H9 (cell line): ENCODE data around the gene BDH1. TPM values are rescaled to one million over a fixed set of nuclear protein-coding genes. Genes with fewer than 3 reads are reported as not detected.
"Not testable (repeated sequence)": the region's sequence is repeated elsewhere in the genome, so short reads cannot be mapped to it uniquely, and the experiment has no call there.

Experiments used
- DNase-seq: peaks from one replicate; pipeline ENCODE4 v3.0.0-alpha.2; 2017
- H2AFZ ChIP-seq: one replicate; pipeline ENCODE4 v1.6.1; 2013; ENCODE audit warnings: mild to moderate bottlenecking, low read length, control low read depth, moderate library complexity
- H2AK5ac ChIP-seq: 2 replicates; pipeline ENCODE4 v1.6.1; 2013; ENCODE audit warnings: low read length, control low read depth, mixed read lengths; ENCODE audit not compliant: insufficient read length
- H2BK120ac ChIP-seq: one replicate; pipeline ENCODE4 v1.6.1; 2013; ENCODE audit warnings: low read depth, mild to moderate bottlenecking, low read length, control low read depth, inconsistent platforms; ENCODE audit not compliant: poor library complexity, severe bottlenecking
- H2BK12ac ChIP-seq: 2 replicates; pipeline ENCODE4 v1.6.1; 2013; ENCODE audit warnings: low read length, control low read depth, mixed read lengths, low read depth; ENCODE audit not compliant: insufficient read length
- H2BK15ac ChIP-seq: 2 replicates; pipeline ENCODE4 v1.6.1; 2013; ENCODE audit warnings: low read depth, low read length, control low read depth
- H2BK20ac ChIP-seq: one replicate; pipeline ENCODE4 v1.6.1; 2013; ENCODE audit warnings: low read depth, mild to moderate bottlenecking, low read length, control low read depth, inconsistent platforms; ENCODE audit not compliant: poor library complexity, severe bottlenecking
- H2BK5ac ChIP-seq: 2 replicates; pipeline ENCODE4 v1.6.1; 2013; ENCODE audit warnings: low read length, control low read depth, mixed read lengths; ENCODE audit not compliant: insufficient read length
- H3K14ac ChIP-seq: 2 replicates; pipeline ENCODE4 v1.6.1; 2013; ENCODE audit warnings: low read length, control low read depth; ENCODE audit not compliant: insufficient read depth
- H3K18ac ChIP-seq: 2 replicates; pipeline ENCODE4 v1.6.1; 2013; ENCODE audit warnings: low read depth, mild to moderate bottlenecking, mixed read lengths, low read length, control low read depth; ENCODE audit not compliant: insufficient read length
- H3K23ac ChIP-seq: 2 replicates; pipeline ENCODE4 v1.6.1; 2013; ENCODE audit warnings: low read length, control low read depth, mixed read lengths, low read depth; ENCODE audit not compliant: insufficient read length
- H3K23me2 ChIP-seq: 2 replicates; pipeline ENCODE4 v1.6.1; 2013; ENCODE audit warnings: low read depth, mild to moderate bottlenecking, mixed read lengths, low read length, control low read depth; ENCODE audit not compliant: insufficient read length, poor library complexity, severe bottlenecking
- H3K27ac ChIP-seq: 2 replicates; pipeline ENCODE4 v1.5.1; 2013; ENCODE audit warnings: low read length, control low read depth, mixed read lengths, low read depth; ENCODE audit not compliant: insufficient read length
- H3K27me3 ChIP-seq: 2 replicates; pipeline ENCODE4 v1.6.1; 2013; ENCODE audit warnings: low read length, control low read depth, inconsistent platforms; ENCODE audit not compliant: insufficient read depth
- H3K4ac ChIP-seq: 2 replicates; pipeline ENCODE4 v1.6.1; 2013; ENCODE audit warnings: low read depth, mild to moderate bottlenecking, control low read depth, inconsistent platforms, low read length, moderate library complexity
- H3K4me1 ChIP-seq: 2 replicates; pipeline ENCODE4 v1.6.1; 2013; ENCODE audit warnings: low read length, control low read depth, inconsistent platforms; ENCODE audit not compliant: insufficient read depth
- H3K4me2 ChIP-seq: 2 replicates; pipeline ENCODE4 v1.6.1; 2013; ENCODE audit warnings: low read length, control low read depth, mixed read lengths; ENCODE audit not compliant: insufficient read length, insufficient read depth
- H3K56ac ChIP-seq: 2 replicates; pipeline ENCODE4 v1.6.1; 2013; ENCODE audit warnings: low read depth, mild to moderate bottlenecking, mixed read lengths, low read length, control low read depth; ENCODE audit not compliant: insufficient read length
- H3K79me1 ChIP-seq: 2 replicates; pipeline ENCODE4 v1.6.1; 2013; ENCODE audit warnings: low read depth, mild to moderate bottlenecking, moderate library complexity, low read length, control low read depth, inconsistent platforms; ENCODE audit not compliant: insufficient read depth, poor library complexity, severe bottlenecking
- H3K79me2 ChIP-seq: 2 replicates; pipeline ENCODE4 v1.6.1; 2013; ENCODE audit warnings: low read length, control low read depth, inconsistent platforms; ENCODE audit not compliant: insufficient read depth
- H3K9ac ChIP-seq: 2 replicates; pipeline ENCODE4 v1.6.1; 2013; ENCODE audit warnings: low read length, control low read depth, mixed read lengths; ENCODE audit not compliant: insufficient read length; ENCODE audit errors: extremely low read depth
- H3K9me3 ChIP-seq: one replicate; pipeline ENCODE4 v1.6.1; 2013; ENCODE audit warnings: low read depth, low read length, inconsistent platforms; ENCODE audit not compliant: control insufficient read depth
- H3T11ph ChIP-seq: one replicate; pipeline ENCODE4 v1.6.1; 2013; ENCODE audit warnings: mild to moderate bottlenecking, low read length, control low read depth, inconsistent platforms
- H4K20me1 ChIP-seq: one replicate; pipeline ENCODE4 v1.6.1; 2013; ENCODE audit not compliant: control insufficient read depth, insufficient read length, insufficient read depth
- H4K5ac ChIP-seq: 2 replicates; pipeline ENCODE4 v1.6.1; 2013; ENCODE audit warnings: low read depth, mild to moderate bottlenecking, mixed read lengths, low read length, control low read depth; ENCODE audit not compliant: insufficient read length
- H4K8ac ChIP-seq: replicated peaks from 2 replicates; pipeline ENCODE4 v1.6.1; 2013; ENCODE audit warnings: low read length, control low read depth, mixed read lengths, low read depth; ENCODE audit not compliant: insufficient read length
- H4K91ac ChIP-seq: 2 replicates; pipeline ENCODE4 v1.6.1; 2013; ENCODE audit warnings: low read depth, mild to moderate bottlenecking, moderate library complexity, mixed read lengths, low read length, control low read depth; ENCODE audit not compliant: insufficient read length
- H3K27ac Mint-ChIP-seq, 3 experiments: 2 replicates in 2 of 3; 3 replicates in 1 of 3; pipeline ENCODE4 v1.8.0; 2020 to 2021; ENCODE audit warnings: mixed read lengths in 3 of 3, mild to moderate bottlenecking in 1 of 3, moderate library complexity in 1 of 3
- H3K27me3 Mint-ChIP-seq: 2 replicates; pipeline ENCODE4 v1.8.0; 2021; ENCODE audit warnings: low read depth, mild to moderate bottlenecking, moderate library complexity, mixed read lengths
- H3K36me3 Mint-ChIP-seq, 3 experiments: 2 replicates in 2 of 3; 3 replicates in 1 of 3; pipeline ENCODE4 v1.8.0; 2020 to 2021; ENCODE audit warnings: low read depth in 3 of 3, mixed read lengths in 3 of 3; ENCODE audit not compliant: insufficient read depth in 1 of 3
- H3K4me1 Mint-ChIP-seq, 2 experiments: 2 replicates each; pipeline ENCODE4 v1.8.0; 2020; ENCODE audit warnings: mixed read lengths in 2 of 2
- H3K4me3 Mint-ChIP-seq, 2 experiments: 2 replicates in 1 of 2; 3 replicates in 1 of 2; pipeline ENCODE4 v1.8.0; 2020 to 2021; ENCODE audit warnings: mild to moderate bottlenecking in 2 of 2, mixed read lengths in 2 of 2, moderate library complexity in 1 of 2
- H3K9me3 Mint-ChIP-seq, 2 experiments: 2 replicates in 1 of 2; 3 replicates in 1 of 2; pipeline ENCODE4 v1.8.0; 2020; ENCODE audit warnings: mild to moderate bottlenecking in 2 of 2, mixed read lengths in 2 of 2, moderate library complexity in 1 of 2
- WGBS: extraction: QIAGEN DNeasy Blood & Tissue Kit; methylation state at CpG from one replicate; pipeline ENCODE4 v1.1.7; 2013; ENCODE audit warnings: missing lambda C conversion rate, low lambda C conversion rate, mixed read lengths; ENCODE audit not compliant: insufficient read length; ENCODE audit errors: extremely low coverage; 5-methylcytosine and 5-hydroxymethylcytosine counted together
- total RNA-seq: library from RNA; stranded (reverse); gene quantifications from 2 replicates; pipeline ENCODE4 v1.2.1, GENCODE V29; 2021
- TF ChIP-seq, protein P1 (sequence below): fragments of 200-600 bp; sonication (generic); conservative IDR thresholded peaks from 3 replicates; pipeline ENCODE4 v1.8.0; 2021; ENCODE audit warnings: antibody characterized with exemption, mild to moderate bottlenecking

BDH1 gene
- total RNA-seq, 1 experiment from 2014 or later = 23.8 TPM

DNA sequence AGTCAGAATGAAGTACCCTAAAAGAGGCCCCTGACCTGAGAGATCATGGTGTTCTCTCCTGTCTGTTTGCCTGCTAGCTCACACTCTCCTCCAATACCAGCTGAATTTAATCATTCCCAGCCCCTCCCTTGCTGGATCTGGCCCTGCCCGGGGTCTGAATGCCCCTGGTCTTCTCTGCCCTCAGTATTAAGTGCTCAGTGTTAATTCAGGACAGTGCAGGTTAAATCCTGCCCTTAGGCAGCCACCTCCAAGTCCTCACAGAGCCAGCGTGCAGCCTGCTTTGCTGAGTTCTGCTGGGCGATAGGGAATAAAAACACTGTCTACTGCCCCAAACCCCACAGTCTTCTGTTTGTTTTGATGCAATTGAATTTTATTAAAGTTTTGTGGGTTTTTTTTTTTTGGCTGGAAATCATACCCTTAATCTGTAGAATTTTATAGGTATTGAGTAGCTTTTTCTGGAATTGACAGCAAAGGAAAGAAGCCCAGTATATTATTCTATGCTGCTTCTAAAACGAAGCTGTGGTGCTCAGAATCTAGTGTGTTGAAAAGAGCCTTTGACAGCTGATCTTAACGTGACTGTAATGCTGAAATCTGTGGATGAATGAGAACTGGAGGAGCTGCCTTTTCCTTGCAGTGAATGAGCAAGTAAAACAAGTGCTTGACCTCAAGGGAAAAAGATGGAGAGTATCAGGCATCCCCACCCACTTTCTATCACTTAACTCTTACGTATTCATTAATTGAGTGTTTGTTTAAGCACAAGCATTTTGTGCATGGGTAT is 12.3 kb upstream of the BDH1 start:
- no peak overlapping the region for H2BK5ac ChIP-seq
- no peak overlapping the region for H3K18ac ChIP-seq
- H3K56ac ChIP-seq = no peak overlapping the region
- H2BK15ac ChIP-seq = no peak overlapping the region
- no peak overlapping the region for H3K27ac ChIP-seq
- H3K23me2 ChIP-seq = no peaks in the 10 kb centered on the region
- no peak overlapping the region for H3K4me3 Mint-ChIP-seq
- H2BK12ac ChIP-seq = no peak overlapping the region
- H4K8ac ChIP-seq = no peak overlapping the region
- H3K27ac Mint-ChIP-seq = peak overlapping the region in 1 of 3 experiments; percentile 81; a peak in 2 of 7 replicates
- no peaks in the 10 kb centered on the region for H3K27me3 ChIP-seq
- peaks cover 3% of the 10 kb centered on the region for H3K4me1 ChIP-seq
- DNase-seq = no peak
- no peaks in the 10 kb centered on the region for H3K79me2 ChIP-seq
- no CpG with 5 or more reads among the region's 6 CpGs for WGBS
- H3K79me1 ChIP-seq = no peaks in the 10 kb centered on the region
- H4K5ac ChIP-seq = no peak overlapping the region
- H4K20me1 ChIP-seq = no peaks in the 10 kb centered on the region
- H3K9ac ChIP-seq = no peak overlapping the region
- H3K14ac ChIP-seq = no peak overlapping the region
- no peak overlapping the region for H2AK5ac ChIP-seq
- H2BK20ac ChIP-seq = no peak overlapping the region
- no peak overlapping the region for H2BK120ac ChIP-seq
- peaks cover 8% of the 10 kb centered on the region for H3K9me3 ChIP-seq
- peaks cover 8% of the 10 kb centered on the region for H3K27me3 Mint-ChIP-seq
- H2AFZ ChIP-seq = no peak overlapping the region
- no peak overlapping the region for H4K91ac ChIP-seq
- peaks cover 55 to 74% of the 10 kb centered on the region in 2 experiments for H3K9me3 Mint-ChIP-seq
- H3K23ac ChIP-seq = no peak overlapping the region
- H3K36me3 Mint-ChIP-seq = peaks cover 27 to 53% (median 28%) of the 10 kb centered on the region in 3 experiments
- no peak overlapping the region for H3K4ac ChIP-seq
- H3K4me2 ChIP-seq = no peak overlapping the region
- TF ChIP-seq, protein P1, sequence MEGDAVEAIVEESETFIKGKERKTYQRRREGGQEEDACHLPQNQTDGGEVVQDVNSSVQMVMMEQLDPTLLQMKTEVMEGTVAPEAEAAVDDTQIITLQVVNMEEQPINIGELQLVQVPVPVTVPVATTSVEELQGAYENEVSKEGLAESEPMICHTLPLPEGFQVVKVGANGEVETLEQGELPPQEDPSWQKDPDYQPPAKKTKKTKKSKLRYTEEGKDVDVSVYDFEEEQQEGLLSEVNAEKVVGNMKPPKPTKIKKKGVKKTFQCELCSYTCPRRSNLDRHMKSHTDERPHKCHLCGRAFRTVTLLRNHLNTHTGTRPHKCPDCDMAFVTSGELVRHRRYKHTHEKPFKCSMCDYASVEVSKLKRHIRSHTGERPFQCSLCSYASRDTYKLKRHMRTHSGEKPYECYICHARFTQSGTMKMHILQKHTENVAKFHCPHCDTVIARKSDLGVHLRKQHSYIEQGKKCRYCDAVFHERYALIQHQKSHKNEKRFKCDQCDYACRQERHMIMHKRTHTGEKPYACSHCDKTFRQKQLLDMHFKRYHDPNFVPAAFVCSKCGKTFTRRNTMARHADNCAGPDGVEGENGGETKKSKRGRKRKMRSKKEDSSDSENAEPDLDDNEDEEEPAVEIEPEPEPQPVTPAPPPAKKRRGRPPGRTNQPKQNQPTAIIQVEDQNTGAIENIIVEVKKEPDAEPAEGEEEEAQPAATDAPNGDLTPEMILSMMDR = no peak
- H3T11ph ChIP-seq = no peak overlapping the region
- H3K4me1 Mint-ChIP-seq = peaks cover 28 to 32% of the 10 kb centered on the region in 2 experiments

DNA sequence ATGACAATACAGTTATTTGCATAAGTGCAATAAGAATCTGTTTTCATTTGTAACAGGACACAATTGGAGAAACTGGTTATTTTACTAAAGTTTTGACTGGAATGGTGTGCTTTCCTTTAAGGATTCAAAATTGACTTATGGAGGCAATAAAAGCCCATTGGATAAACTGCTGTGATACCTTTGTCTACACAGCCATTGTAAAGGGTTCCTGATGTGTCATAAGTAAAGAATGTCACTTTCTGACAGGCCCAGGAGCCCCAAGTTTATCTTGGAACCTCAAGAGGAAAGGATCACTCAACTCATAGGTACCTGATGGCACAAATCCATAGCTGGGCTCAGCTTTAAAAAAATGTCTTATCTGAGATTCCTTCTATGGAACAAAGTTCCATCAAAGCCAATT is 10.4 kb upstream of the BDH1 start:
- H3K27me3 ChIP-seq, H3K4me1 ChIP-seq, H4K20me1 ChIP-seq, H3K56ac ChIP-seq, H3K18ac ChIP-seq, H4K91ac ChIP-seq, H3K23ac ChIP-seq, H2BK15ac ChIP-seq, H2BK5ac ChIP-seq, H4K8ac ChIP-seq, H2BK20ac ChIP-seq, H3K14ac ChIP-seq, H3K9me3 ChIP-seq, H3K79me2 ChIP-seq, H3K27ac ChIP-seq, H3T11ph ChIP-seq, H2AFZ ChIP-seq, DNase-seq, H3K23me2 ChIP-seq, H3K79me1 ChIP-seq, H3K4ac ChIP-seq, H2AK5ac ChIP-seq, H3K9ac ChIP-seq, H4K5ac ChIP-seq, H3K4me3 Mint-ChIP-seq, H2BK12ac ChIP-seq, H2BK120ac ChIP-seq, H3K27ac Mint-ChIP-seq, H3K4me2 ChIP-seq: not testable (repeated sequence)
- Mint-ChIP-seq H3K36me3 (peaks cover 26 to 62% (median 39%) of the 10 kb centered on the region in 3 experiments), H3K4me1 (peaks cover 24 to 28% of the 10 kb centered on the region in 2 experiments), H3K9me3 (peaks cover 63 to 85% of the 10 kb centered on the region in 2 experiments), H3K27me3 (peaks cover 11% of the 10 kb centered on the region)
